ENCODE data around the gene IRF7.
"Not testable (repeated sequence)": the region's sequence is repeated elsewhere in the genome, so short reads cannot be mapped to it uniquely, and the experiment has no call there.

The IRF7 gene

DNA sequence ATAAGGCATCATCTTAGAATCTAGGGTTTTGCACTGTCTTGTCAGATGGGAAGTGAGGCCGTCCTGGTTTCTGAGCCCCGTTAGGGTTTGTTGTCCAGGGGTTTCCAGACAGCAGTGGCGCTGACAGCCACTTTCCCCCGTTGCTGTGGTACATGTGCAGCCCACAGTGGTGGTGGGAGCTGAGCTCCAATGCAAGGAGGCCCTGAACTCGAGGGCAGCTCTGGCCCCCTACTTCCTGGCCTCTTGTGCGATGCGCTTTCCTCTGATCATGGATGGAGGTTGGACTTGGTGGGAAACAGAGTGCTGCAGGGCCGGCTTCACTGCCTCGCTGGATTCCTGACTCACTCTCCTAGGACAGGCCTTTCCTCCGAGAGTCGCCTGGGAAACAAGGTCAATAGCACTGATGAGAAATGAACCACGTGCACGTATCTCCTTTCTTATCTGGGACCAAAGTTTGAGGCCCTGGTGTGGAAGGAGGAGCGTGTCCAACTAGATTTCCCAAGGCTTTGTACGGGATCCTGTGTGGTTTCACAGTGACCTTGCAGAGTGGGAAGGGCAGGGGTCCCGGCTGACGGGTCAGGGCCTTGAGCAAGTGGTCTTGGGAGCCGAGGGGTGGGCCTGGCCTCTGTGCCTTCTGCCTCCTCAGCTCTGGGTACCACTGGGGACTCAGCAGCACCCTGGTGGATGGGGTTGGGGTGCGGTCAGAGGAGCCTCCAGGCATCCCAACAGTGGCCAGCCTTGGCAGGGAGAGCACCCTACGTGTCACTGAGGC lies 35.7 kb downstream of the IRF7 start:
- DNase-seq = no peak

DNA sequence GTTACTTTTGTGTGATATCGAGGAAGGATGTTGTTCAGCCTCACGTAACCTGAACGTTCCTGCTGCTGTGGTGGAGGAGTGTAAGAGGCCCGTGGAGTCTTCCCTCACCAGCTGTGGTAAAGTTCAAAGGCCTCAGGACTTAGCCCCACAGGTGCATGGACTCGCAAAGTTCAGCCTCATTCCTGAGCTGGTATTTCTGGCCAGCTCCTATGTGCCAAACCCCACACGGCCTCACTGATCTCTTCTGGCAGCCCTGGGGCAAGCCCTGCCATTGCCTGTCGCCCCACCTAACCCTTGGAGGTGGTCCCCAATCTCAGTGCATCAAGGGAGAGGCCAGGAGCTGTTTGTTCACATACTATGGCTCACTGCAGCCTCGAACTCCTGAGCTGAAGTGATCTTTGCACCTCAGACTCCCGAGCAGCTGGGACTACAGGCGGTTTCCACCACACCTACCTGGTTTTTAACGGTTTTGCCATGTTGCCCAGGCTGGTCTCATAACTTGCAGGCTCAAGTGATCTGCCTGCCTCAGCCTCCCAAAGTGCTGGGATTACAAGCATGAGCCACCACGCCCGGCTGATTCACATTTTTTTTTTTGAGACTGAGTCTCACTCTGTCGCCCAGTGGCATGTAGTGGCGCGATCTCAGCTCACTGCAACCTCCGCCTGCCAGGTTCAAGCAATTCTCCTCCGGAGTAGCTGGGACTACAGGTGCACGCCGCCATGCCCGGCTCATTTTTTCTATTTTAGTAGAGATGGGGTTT lies 37.3 kb downstream of the IRF7 start:
- DNase-seq = no peak

GRCh38 chr11:577611-577894 lies 38.2 kb downstream of the IRF7 start:
- DNase-seq = no peak

GRCh38 chr11:576811-577610 lies 38.7 kb downstream of the IRF7 start:
- no peak for DNase-seq

GRCh38 chr11:575996-576768 lies 39.6 kb downstream of the IRF7 start, which contains the start of gene PHRF1:
Gene PHRF1 (plus strand): TSS chr11:576470. CDS start chr11:581513, 5,043 bp downstream.
- DNase-seq = peak; percentile 93

- DNase-seq = no peak
These were observed 40.3 kb downstream of the IRF7 start for GRCh38 chr11:575313-575995.

- peak; percentile 32 for DNase-seq
These were observed 41.0 kb downstream of the IRF7 start for GRCh38 chr11:574632-575312.

GRCh38 chr11:574031-574570 lies 41.6 kb downstream of the IRF7 start:
- DNase-seq = not testable (repeated sequence)

DNA sequence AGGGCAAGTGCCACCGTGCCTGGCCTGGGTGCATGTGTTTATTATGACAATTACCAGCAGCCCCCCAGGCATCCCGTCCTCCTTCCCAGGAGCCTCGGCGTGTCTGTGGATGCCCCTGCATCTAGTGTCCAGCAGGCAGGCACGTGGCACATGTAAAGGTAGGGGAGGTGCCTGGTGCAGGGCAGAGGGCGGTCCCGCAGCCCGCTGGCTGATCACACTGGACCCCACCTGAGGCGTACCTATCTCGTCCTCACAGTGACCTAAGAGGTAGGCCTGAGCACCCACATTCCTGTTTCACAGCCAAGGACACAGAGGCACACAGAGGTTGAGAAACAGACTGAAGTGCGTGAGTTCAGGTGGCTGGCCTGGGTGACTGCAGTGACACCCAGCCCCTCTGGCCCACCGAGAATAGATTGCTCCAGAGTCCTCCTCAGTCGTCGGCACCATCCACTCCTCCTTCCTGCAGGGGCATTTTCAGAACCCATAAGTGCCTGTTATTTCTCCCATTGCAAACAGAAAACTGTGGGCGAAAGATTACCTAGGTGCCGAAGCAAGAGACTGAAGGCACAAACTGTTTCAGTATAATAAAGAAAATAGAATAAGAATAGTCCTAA lies 42.5 kb downstream of the IRF7 start:
- no peak for DNase-seq

DNA sequence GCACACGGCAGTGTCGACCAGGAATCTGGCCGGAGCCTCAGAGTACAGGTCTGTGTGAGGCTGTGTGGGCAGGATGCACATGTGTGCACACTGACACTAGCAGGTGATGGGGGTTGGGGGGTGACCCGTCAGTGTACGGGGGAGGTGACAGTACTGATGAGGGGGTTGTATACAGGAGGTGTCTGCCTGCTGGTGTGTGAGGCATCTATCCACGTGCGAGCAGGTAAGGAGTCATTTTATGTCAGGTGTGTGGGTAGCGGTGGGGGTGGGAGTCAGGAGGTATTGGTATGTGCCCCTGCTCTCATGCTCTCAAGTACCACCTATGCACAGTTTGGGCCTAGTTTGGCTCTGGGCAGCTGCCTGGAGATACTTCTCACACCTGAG lies 44.0 kb downstream of the IRF7 start:
- no peak for DNase-seq

- no peak for DNase-seq
These were observed 46.4 kb downstream of the IRF7 start for GRCh38 chr11:569158-569885.

DNA sequence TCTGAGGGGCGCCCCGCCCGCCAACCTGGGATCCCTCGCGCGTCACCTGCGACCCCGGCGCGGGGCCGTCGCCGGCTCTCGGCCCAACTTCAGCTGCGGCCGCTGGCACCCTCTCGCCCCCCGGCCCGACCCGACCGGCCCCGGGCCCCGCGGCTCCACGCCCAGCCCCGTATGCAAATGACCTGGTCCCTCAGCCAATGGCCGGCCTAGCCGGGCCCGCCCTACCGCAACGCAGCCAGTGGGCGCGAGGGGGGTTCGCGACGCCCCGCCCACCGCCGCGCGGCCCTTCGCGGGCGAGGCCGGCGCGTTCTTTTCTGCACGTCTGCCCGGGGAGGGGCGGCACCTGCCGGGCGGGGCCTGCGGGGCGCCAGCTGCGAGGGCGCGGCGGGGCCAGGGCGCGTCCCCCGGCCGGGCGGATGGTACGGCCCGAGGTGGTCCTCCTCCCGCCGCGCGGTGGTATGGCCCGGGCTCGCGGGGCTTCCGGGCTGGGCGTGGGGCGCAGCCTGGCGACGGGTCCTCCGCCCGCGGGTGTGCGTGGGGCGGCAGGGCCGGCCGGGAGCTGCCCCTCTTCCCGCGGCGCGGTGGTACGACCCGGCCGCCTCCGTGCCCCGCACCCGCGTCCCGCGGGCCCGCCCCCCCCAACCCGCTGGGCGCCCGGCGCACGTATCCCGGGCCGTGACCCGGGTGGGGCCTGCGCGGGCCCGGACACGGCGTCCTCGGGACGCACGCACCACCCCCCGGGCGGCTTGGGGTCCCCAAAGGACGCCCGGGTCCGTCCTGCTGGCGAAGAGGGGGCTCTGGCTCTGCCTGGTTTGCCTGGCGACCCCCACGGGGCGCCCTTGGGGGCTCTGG lies 47.2 kb downstream of the IRF7 start:
- DNase-seq = peak; percentile 91

DNA sequence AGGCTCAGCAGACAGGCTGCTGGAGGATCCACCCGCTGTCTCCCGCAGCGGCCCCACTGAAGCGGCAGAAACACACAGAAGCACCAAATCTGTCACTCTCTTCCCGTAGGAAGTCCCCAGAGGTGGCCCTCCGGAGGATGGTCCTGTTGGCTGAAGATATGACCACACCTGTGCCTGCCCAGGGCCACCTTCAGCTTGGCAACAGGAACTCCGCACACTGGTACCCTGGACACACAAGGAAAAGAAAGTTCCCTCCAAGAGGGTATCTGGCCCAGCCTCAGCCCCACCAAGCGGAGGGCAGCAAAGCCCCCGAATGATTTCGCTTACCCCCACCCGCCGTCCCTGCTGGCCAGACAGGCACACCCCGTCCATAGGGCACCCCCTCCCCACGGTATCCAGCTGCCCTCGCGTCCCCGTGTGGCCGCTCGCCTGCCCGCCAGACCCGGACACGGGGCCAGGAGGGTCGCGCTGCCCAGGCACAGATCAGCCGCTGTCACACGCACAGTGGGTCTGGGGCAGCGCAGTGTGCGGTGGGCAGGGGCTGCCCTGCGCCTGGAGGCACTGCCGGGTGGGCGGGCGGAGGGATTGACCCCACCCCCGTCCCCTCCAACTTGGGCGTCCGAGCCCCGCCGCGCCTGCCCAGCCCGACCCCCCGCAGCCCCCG lies 48.0 kb downstream of the IRF7 start:
- DNase-seq = no peak

DNA sequence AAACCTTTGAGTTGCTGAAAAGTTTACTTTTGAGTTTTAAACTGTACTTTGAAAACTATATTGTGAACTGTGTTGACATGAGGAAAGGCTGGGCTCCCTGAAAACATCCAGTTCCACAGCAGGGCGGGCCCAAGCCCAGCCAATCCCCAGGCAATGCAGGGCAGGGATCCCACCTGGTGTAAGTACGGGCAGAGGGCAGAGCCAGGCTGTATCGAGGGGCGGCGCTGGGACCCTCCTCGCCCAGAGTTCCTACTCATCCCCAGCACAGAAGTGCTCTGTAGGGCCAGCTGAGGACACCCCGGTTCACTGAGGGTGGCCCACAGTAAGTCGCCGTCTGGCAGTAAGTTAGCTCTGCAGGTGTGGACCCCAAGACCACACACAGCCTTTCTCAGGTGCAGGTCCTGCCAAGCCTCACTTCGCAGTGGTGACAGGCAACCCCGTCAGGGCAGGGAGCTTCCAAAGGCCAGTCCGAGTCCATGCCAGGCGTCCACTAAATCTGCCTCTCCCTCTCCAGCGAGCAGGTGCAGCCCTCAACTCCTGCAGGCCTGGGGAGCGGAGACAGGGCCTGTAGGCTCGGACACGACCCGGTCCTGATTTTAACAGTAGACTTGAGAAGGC lies 48.6 kb downstream of the IRF7 start:
- no peak for DNase-seq

GRCh38 chr11:565921-566509 lies 49.7 kb downstream of the IRF7 start:
- DNase-seq = no peak

DNA sequence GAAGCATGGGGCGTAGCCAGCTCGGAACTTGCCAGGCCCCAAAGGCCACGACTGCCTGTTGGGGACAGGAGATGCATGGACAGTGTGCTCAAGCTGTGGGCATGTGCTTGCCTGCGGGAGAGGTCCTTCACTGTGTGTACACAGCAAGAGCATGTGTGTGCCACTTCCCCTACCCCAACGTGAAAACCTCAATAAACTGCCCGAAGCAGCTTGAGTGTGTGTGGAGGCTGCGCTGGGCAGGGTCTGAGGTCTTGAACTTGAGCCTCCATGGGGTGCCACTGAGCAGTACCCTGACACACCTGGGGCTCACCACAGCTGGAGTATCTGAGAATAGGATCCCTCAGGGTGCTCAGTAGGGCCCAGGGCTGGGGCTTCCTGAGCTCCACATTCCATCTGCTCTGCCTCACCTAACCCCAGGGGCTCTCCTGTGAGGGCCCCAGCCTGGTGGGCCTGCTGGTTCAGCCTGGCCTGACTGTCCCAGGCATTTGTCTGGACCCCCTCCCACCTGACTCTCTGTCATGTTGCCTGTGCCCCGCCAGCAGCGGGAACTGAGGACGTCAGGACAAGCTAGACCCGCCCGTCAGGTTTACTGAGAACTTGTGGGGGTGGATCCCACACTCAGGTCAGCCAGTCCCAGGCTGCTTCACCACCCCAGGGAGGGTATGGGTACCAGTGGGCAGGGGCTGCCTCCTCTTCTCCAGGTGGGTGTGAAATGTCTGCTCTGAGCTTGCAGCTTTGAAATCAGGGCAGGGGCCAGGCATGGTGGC lies 51.8 kb downstream of the IRF7 start:
- DNase-seq = no peak
